Peyer's patch (tissue), 4 donors: ENCODE measurements around the gene ITIH5. TPM values are rescaled to one million over a fixed set of nuclear protein-coding genes. Genes with fewer than 3 reads are reported as not detected.

Experiments
- DNase-seq, 3 donors: peaks; one replicate each; pipeline ENCODE4 v3.0.0-alpha.2; 2017 to 2019
- H3K27ac ChIP-seq, 4 donors: fragments of 200-600 bp; sonication (generic); one replicate each; pipeline ENCODE4 v1.5.1; 2016 to 2019
- H3K27me3 ChIP-seq, 2 donors: fragments of 200-600 bp; sonication (generic); one replicate each; pipeline ENCODE4 v1.5.1; 2019
- H3K36me3 ChIP-seq, 3 donors: fragments of 200-600 bp; sonication (generic); one replicate each; pipeline ENCODE4 v1.5.1; 2016 to 2019
- H3K4me1 ChIP-seq, 4 donors: fragments of 200-600 bp; sonication (generic); one replicate each; pipeline ENCODE4 v1.5.1; 2016 to 2019
- H3K4me3 ChIP-seq, 4 donors: fragments of 200-600 bp; sonication (generic); 1 replicate in 3 of 4; 2 replicates in 1 of 4; pipeline ENCODE4 v1.5.1; 2016 to 2019; ENCODE audit warnings: mild to moderate bottlenecking in 1 of 4
- H3K9me3 ChIP-seq, 4 donors: fragments of 200-600 bp; sonication (generic); one replicate each; pipeline ENCODE4 v1.5.1; 2016 to 2019; ENCODE audit warnings: mild to moderate bottlenecking in 1 of 4
- POLR2A ChIP-seq, 2 donors: fragments of 450-650 bp; IDR thresholded peaks; one replicate each; pipeline ENCODE4 v1.5.1; 2017; ENCODE audit warnings: antibody characterized with exemption in 2 of 2, mild to moderate bottlenecking in 2 of 2, moderate library complexity in 2 of 2
- total RNA-seq, 4 donors: library from RNA; depleted of rRNA; stranded (reverse); fragments of >200 nt; gene quantifications; one replicate each; pipeline ENCODE4 v1.1.0, GENCODE V29; 2016
- TF ChIP-seq, protein P1 (sequence below), 6 experiments: fragments of 450-650 bp in 4 of 6; fragments of 200-600 bp in 2 of 6; sonication (generic) in 1 of 6; IDR thresholded peaks; one replicate each; pipeline ENCODE4 v1.5.1; 2017 to 2019; ENCODE audit warnings: antibody characterized with exemption in 6 of 6, mild to moderate bottlenecking in 3 of 6, moderate library complexity in 1 of 6

ITIH5 gene
- total RNA-seq, 4 donors from 2014 or later = 1.9 to 29.7 (median 4.9) TPM

DNA sequence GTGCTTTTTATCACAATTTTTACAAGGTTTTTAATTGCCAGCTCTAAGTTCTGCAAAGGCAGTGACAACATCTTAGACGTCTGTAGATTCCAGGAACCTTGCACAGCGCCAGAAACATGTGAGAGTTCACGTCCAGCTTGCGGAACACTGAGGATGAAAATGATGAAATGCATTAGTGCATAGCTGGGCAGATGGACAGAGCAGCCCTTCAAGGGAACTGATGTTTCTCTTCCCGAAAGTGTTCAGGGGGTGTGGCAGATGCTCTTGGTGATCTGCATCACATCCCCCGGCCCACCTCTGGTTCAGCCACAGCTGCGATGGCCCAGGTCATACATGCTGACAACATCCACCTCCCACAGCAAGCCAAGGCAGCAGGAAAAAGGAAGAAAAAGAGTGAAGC, 40.9 kb downstream of the ITIH5 start:
- Histone ChIP-seq H3K27ac (peak overlapping the region in 3 of 4 donors; percentile 22 to 65 (median 25)), H3K4me1 (no peaks in the 10 kb centered on the region), H3K36me3 (no peaks in the 10 kb centered on the region), H3K9me3 (no peaks in the 10 kb centered on the region), H3K27me3 (peaks cover 0 to 3% of the 10 kb centered on the region in 2 donors), H3K4me3 (no peak overlapping the region)
- TF ChIP-seq POLR2A (IDR thresholded peaks at IDR 0.05) = no peak
- TF ChIP-seq, protein P1, sequence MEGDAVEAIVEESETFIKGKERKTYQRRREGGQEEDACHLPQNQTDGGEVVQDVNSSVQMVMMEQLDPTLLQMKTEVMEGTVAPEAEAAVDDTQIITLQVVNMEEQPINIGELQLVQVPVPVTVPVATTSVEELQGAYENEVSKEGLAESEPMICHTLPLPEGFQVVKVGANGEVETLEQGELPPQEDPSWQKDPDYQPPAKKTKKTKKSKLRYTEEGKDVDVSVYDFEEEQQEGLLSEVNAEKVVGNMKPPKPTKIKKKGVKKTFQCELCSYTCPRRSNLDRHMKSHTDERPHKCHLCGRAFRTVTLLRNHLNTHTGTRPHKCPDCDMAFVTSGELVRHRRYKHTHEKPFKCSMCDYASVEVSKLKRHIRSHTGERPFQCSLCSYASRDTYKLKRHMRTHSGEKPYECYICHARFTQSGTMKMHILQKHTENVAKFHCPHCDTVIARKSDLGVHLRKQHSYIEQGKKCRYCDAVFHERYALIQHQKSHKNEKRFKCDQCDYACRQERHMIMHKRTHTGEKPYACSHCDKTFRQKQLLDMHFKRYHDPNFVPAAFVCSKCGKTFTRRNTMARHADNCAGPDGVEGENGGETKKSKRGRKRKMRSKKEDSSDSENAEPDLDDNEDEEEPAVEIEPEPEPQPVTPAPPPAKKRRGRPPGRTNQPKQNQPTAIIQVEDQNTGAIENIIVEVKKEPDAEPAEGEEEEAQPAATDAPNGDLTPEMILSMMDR (IDR thresholded peaks at IDR 0.05) = no peak
- DNase-seq = no peak

DNA sequence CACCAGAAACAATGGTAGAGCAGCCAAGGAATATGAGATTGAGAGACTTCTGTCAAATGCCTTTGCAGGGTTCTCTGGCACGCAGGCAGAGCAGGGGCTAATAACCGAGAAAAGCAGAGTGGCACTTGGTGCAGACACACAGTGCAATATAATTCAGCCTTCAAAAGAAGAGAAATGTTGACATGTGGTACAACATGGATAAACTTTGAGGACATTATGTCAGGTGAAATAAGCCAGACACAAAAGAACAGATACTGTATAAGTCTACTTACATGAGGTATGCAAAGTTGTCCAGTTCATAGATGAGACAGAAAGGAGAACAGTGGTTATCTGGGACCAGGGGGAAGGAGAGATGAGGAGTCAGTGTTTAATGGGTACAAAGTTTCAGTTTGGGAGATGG, 41.8 kb downstream of the ITIH5 start:
- no peaks in the 10 kb centered on the region for H3K9me3 ChIP-seq
- no peak overlapping the region for H3K4me3 ChIP-seq
- peaks cover 0 to 3% of the 10 kb centered on the region in 2 donors for H3K27me3 ChIP-seq
- peak overlapping the region in 1 of 4 donors; percentile 65 for H3K27ac ChIP-seq
- H3K36me3 ChIP-seq = no peaks in the 10 kb centered on the region
- no peak for DNase-seq
- no peaks in the 10 kb centered on the region for H3K4me1 ChIP-seq
- no peak for TF ChIP-seq POLR2A (IDR thresholded peaks at IDR 0.05)
- TF ChIP-seq, protein P1 (IDR thresholded peaks at IDR 0.05) = no peak

DNA sequence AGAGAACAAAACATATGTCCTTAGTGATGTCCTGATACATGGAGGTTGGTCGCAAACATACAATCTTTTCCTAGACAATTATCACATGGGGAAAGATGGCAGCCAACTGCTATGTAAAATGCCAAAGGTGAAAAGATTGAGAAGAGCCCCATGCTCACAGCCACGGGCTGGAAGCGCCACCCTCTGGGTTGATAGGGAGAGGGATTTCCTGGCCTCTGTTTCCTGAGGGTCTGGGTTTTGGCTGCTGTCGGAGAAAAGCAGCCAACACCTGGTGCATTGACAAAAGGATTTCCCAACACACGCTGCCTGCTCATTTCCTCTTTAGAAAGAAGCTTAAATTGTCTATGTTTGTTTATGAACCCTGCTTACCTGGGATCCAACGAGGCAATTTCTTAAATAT, 43.8 kb downstream of the ITIH5 start:
- H3K9me3 ChIP-seq = no peaks in the 10 kb centered on the region
- TF ChIP-seq, protein P1 (IDR thresholded peaks at IDR 0.05) = peak in 1 of 6 experiments; percentile 10
- no peak for TF ChIP-seq POLR2A (IDR thresholded peaks at IDR 0.05)
- H3K27me3 ChIP-seq = peaks cover 0 to 3% of the 10 kb centered on the region in 2 donors
- no peak overlapping the region for H3K4me3 ChIP-seq
- H3K36me3 ChIP-seq = no peaks in the 10 kb centered on the region
- H3K27ac ChIP-seq = no peak overlapping the region
- no peak for DNase-seq
- H3K4me1 ChIP-seq = peaks cover 0 to 9% (median 0%) of the 10 kb centered on the region in 4 donors

DNA sequence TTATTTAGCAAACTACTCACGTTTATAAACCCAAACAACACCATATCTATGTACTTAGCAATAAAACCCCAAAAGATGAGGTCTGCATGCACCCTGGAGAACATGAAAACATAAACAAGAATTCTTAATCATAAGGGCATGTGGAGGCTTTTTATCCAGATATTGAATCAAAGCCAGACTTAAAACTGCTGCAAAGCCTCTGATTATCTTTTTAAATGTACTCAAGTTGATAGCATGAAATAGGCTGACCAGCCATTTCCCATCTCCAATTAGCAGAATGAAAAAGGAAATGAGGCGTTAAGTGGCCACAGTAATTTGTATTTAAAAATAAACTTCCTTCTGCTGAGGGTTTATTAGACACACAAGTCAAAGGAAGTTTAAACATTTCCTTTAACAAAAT, 48.3 kb downstream of the ITIH5 start:
- Histone ChIP-seq H3K27ac (no peak overlapping the region), H3K9me3 (no peaks in the 10 kb centered on the region)
- DNase-seq = no peak

DNA sequence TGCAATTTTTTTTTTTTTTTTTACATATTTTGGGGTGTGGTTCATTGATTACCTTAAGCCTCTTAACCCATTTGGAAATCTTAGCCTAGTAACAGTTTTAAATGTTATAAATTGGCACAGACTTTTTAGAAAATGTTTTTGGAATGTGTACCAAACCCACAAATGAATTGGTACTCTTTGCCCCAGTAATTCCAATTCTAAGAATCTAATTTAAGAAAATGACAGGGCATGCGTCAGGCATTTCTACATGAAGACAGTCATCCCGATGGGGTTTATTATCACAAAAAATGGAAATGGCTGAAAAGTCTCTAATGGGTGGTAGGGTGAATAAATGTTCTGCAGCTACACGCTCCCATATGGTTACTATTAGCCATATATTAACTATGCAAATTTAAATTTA, 54.9 kb downstream of the ITIH5 start:
- no peak for TF ChIP-seq POLR2A (IDR thresholded peaks at IDR 0.05)
- TF ChIP-seq, protein P1 (IDR thresholded peaks at IDR 0.05) = no peak
- H3K36me3 ChIP-seq = no peaks in the 10 kb centered on the region
- H3K9me3 ChIP-seq = no peaks in the 10 kb centered on the region
- DNase-seq = no peak
- H3K4me3 ChIP-seq = no peak overlapping the region
- no peaks in the 10 kb centered on the region for H3K4me1 ChIP-seq
- H3K27me3 ChIP-seq = no peaks in the 10 kb centered on the region
- no peak overlapping the region for H3K27ac ChIP-seq

More for the DNA sequence above, 48.3 kb downstream of the ITIH5 start:
- H3K36me3 ChIP-seq = no peaks in the 10 kb centered on the region
- H3K4me3 ChIP-seq = no peak overlapping the region
- peaks cover 0 to 3% of the 10 kb centered on the region in 2 donors for H3K27me3 ChIP-seq
- TF ChIP-seq, protein P1 (IDR thresholded peaks at IDR 0.05) = no peak
- no peak for TF ChIP-seq POLR2A (IDR thresholded peaks at IDR 0.05)
- peaks cover 0 to 10% (median 0%) of the 10 kb centered on the region in 4 donors for H3K4me1 ChIP-seq
